GM12874 (cell line): ENCODE data around the gene TNFSF4.

Source experiments
- CTCF ChIP-seq: IDR thresholded peaks from 2 replicates; pipeline ENCODE4 v1.5.1; 2011; ENCODE audit warnings: low read depth, mild to moderate bottlenecking, control low read depth, low read length, moderate library complexity; ENCODE audit not compliant: insufficient read depth

TNFSF4 gene

GRCh38 chr1:173241528-173242347, 34.6 kb upstream of the TNFSF4 start:
- no peak for TF ChIP-seq CTCF

GRCh38 chr1:173240609-173241008, 33.5 kb upstream of the TNFSF4 start:
- no peak for TF ChIP-seq CTCF

- TF ChIP-seq CTCF: no peak
Measured at GRCh38 chr1:173239058-173239457, 31.9 kb upstream of the TNFSF4 start.

- no peak for TF ChIP-seq CTCF
Measured at GRCh38 chr1:173234899-173235298, 27.8 kb upstream of the TNFSF4 start.

GRCh38 chr1:173224949-173225348, 17.8 kb upstream of the TNFSF4 start:
- TF ChIP-seq CTCF: no peak

- TF ChIP-seq CTCF: no peak
Measured at GRCh38 chr1:173224280-173224892, 17.3 kb upstream of the TNFSF4 start.

GRCh38 chr1:173223031-173223380, 15.9 kb upstream of the TNFSF4 start:
- TF ChIP-seq CTCF: no peak
